ENCODE data around the gene BMPER.

BMPER gene

DNA sequence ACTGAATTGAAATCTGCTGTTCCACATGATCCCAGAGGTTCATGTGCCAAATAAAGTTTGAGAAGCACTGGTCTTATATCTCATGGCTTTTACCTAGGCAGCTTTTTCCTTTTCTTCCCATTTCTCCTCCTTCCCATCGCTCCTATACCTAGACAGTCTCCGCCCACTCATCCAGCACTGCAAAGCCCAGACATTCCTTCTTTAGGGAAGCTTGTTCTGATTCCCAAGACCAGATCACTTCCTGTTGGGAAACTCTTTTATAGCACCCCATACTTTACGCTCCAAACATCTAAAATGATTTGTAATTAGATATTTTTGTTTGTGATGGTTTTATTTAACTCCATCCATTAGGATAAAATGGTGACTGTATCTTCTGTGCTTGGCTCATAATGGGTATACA is 75.9 kb downstream of the BMPER start:
- Histone ChIP-seq H3K27me3 (ENCODE audit: control insufficient read depth, insufficient read depth, low read length) (no peaks in the 10 kb centered on the region), H3K4me3 (ENCODE audit: low read depth, low read length) (no peak overlapping the region), H3K9me3 (ENCODE audit: control insufficient read depth, insufficient read depth, low read length) (no peaks in the 10 kb centered on the region), H3K36me3 (ENCODE audit: control insufficient read depth, insufficient read depth, low read length) (no peaks in the 10 kb centered on the region), H3K9ac (ENCODE audit: low read depth, low read length) (no peak overlapping the region), H3K4me1 (ENCODE audit: control insufficient read depth, insufficient read depth, low read length) (peaks cover 2% of the 10 kb centered on the region)

DNA sequence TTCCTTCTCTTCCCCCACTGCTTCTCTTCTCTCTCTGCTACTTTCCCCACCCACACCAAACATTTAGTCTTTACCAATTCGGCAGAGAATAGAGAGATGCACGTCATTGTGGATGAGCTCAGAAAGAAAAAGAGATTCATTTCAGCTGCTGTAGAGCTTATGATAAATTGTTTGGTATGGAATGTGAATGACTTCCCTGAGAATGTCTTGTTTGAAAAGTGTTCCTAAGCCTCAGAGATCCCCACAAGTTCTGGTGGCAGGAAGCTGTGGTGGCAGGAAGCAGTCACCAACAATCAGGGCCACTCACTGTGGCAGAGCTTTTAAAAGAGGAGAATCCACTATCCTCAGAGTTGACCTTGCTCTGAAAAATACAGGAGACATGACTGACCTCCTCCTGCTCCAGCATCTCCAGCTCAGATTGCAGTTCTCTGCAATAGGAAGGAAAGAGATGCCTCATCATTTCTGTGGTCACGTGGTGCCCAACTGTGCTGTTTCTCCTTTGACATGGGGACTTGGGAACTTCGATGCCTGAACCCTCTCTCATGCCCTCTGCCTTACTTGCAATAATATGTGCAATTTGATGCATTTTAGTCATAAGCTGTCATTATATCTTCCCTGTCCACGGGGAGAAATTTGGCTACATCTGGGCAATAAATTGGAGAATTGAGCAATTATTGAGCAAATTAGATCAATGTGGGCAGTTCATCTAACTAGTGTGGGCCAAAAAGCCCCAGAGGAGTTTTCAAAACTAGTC is 76.5 kb downstream of the BMPER start:
- H3K9ac ChIP-seq (ENCODE audit: low read depth, low read length): no peak overlapping the region

DNA sequence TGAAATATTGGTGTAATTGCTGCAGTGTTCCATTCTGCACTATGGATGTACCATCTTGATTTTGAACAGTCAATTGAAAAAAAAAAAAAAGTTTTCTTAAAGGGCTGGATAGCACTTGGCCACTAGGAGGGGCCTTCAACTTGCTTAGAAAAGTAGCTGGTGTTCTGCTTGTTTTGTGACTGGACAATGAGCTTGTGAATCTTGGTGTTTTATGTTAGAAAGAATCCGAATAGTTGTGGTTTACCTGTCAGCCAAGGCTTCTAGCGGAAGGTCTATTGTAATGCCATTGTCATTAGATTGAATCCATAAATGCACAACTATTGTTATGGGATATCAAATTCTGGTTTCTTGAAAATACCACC is 77.1 kb downstream of the BMPER start:
- Histone ChIP-seq H3K36me3 (ENCODE audit: control insufficient read depth, insufficient read depth, low read length) (no peaks in the 10 kb centered on the region), H3K4me3 (ENCODE audit: low read depth, low read length) (no peak overlapping the region), H3K9ac (ENCODE audit: low read depth, low read length) (no peak overlapping the region), H3K27me3 (ENCODE audit: control insufficient read depth, insufficient read depth, low read length) (no peaks in the 10 kb centered on the region), H3K9me3 (ENCODE audit: control insufficient read depth, insufficient read depth, low read length) (no peaks in the 10 kb centered on the region), H3K4me1 (ENCODE audit: control insufficient read depth, insufficient read depth, low read length) (peaks cover 2% of the 10 kb centered on the region)

More for the DNA sequence above, 76.5 kb downstream of the BMPER start:
- Histone ChIP-seq H3K4me1 (ENCODE audit: control insufficient read depth, insufficient read depth, low read length) (peaks cover 2% of the 10 kb centered on the region), H3K4me3 (ENCODE audit: low read depth, low read length) (no peak overlapping the region), H3K27me3 (ENCODE audit: control insufficient read depth, insufficient read depth, low read length) (no peaks in the 10 kb centered on the region), H3K36me3 (ENCODE audit: control insufficient read depth, insufficient read depth, low read length) (no peaks in the 10 kb centered on the region), H3K9me3 (ENCODE audit: control insufficient read depth, insufficient read depth, low read length) (no peaks in the 10 kb centered on the region)

DNA sequence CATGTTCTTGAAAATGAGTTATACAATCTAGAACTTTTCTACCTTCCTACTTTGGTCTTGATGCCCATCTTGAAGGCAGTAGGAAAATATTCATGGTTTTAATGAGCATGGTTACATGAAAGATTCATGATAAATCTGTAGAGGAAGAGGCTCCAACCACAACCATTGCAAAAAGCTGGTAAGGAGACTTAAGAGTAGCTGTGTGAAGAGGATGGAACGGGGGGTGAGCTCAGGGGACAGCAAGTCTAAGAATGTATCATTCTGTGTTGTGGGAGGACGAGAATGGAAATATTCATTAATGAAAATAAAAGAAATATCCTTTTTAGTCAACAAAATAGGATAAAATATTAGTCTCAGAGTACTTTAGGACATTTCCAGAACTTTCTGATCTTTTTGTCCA is 81.1 kb downstream of the BMPER start:
- H3K9me3 ChIP-seq (ENCODE audit: control insufficient read depth, insufficient read depth, low read length): no peaks in the 10 kb centered on the region
- H3K4me1 ChIP-seq (ENCODE audit: control insufficient read depth, insufficient read depth, low read length): no peaks in the 10 kb centered on the region
- no peak overlapping the region for H3K4me3 ChIP-seq (ENCODE audit: low read depth, low read length)
- no peaks in the 10 kb centered on the region for H3K36me3 ChIP-seq (ENCODE audit: control insufficient read depth, insufficient read depth, low read length)
- H3K27me3 ChIP-seq (ENCODE audit: control insufficient read depth, insufficient read depth, low read length): no peaks in the 10 kb centered on the region
- no peak overlapping the region for H3K9ac ChIP-seq (ENCODE audit: low read depth, low read length)

DNA sequence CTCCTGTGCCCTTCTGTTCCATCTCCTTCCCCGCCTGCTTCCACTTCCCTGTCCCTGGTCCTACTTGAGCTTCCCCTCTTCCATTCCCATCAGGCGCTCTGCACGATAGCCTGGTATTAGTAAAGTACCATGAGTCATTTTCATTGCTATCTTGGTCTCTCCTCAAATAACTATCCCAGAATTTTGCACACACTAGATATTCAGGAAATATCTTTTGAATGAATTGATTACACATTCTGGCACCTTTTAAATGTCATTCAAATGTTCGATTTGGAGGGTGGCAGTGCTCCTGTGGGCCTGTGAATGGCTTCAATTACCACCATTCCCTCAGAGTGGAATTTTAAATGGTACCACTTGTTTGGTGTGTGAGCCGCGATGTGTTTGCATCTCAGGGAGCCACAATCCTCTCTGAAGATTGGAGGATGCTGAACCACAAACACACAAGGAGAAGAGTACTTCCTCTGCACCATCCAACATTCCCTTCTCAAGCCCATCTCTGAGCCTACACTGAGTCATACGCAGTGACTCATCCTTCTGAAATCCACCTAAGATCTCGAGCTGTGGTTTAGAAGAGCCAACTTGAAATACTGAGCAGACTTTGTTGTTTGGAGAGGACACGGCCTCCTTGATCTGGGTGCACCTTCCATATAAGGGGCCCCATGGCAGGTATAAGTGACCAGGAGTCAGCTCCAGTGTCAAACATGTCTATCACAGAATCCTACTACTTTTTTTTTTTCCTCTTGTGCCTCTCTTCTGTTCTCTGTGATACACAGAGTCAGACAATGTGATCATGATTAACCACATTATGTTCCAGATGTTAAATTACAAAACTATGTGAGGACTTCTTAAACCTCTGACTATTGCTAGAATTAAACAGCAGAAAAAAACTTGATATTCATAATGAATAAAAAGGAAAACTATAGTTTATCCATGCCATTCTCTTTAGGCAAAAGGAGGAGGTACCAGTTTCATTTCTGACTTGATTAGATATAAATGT is 81.9 kb downstream of the BMPER start:
- no peak overlapping the region for H3K9ac ChIP-seq (ENCODE audit: low read depth, low read length)
- no peak overlapping the region for H3K4me3 ChIP-seq (ENCODE audit: low read depth, low read length)
- H3K27me3 ChIP-seq (ENCODE audit: control insufficient read depth, insufficient read depth, low read length): no peaks in the 10 kb centered on the region
- H3K4me1 ChIP-seq (ENCODE audit: control insufficient read depth, insufficient read depth, low read length): no peaks in the 10 kb centered on the region
- no peaks in the 10 kb centered on the region for H3K9me3 ChIP-seq (ENCODE audit: control insufficient read depth, insufficient read depth, low read length)
- H3K36me3 ChIP-seq (ENCODE audit: control insufficient read depth, insufficient read depth, low read length): no peaks in the 10 kb centered on the region

DNA sequence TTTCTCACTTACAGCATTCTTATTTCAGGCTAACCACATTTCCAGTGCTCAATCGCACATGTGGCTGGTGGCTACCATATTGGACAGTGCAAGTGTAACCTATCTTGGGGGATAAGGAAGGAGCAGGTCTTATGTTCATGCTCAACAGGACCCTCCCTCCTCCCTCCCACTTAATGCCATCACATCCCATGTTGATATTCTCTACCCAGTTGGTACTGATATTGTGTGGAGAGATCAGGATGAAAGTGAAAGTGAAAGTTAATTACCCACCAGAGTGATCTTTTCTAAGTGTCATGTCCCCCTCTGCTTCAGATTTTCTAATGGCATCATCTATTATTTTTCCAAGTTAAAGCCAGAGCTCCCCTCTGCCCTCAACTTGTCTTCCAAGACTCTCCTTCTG is 91.6 kb downstream of the BMPER start:
- Histone ChIP-seq H3K27me3 (ENCODE audit: control insufficient read depth, insufficient read depth, low read length) (no peaks in the 10 kb centered on the region), H3K36me3 (ENCODE audit: control insufficient read depth, insufficient read depth, low read length) (no peaks in the 10 kb centered on the region), H3K9me3 (ENCODE audit: control insufficient read depth, insufficient read depth, low read length) (no peaks in the 10 kb centered on the region), H3K4me1 (ENCODE audit: control insufficient read depth, insufficient read depth, low read length) (no peaks in the 10 kb centered on the region), H3K4me3 (ENCODE audit: low read depth, low read length) (no peak overlapping the region), H3K9ac (ENCODE audit: low read depth, low read length) (no peak overlapping the region)

DNA sequence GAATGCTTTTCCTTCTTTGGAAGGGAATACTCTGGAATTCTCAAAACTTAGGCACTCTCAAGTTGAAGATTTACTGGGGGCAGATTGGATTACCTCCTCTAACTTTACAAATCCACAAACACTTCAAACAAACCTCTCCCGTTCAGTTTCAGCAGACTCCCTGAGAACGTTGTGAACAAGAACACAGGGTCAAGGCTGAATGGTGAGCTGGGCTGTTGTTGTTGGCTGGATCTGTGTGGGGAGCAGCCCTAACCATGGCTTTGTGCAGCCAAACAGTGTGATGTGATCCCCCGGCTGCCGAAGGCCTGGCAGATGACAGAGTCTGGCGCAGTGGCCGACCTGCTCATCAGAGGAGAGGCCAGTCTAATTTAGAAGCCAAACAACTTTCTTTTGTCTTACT is 93.1 kb downstream of the BMPER start:
- Histone ChIP-seq H3K9me3 (ENCODE audit: control insufficient read depth, insufficient read depth, low read length) (no peaks in the 10 kb centered on the region), H3K36me3 (ENCODE audit: control insufficient read depth, insufficient read depth, low read length) (no peaks in the 10 kb centered on the region), H3K27me3 (ENCODE audit: control insufficient read depth, insufficient read depth, low read length) (no peaks in the 10 kb centered on the region)

DNA sequence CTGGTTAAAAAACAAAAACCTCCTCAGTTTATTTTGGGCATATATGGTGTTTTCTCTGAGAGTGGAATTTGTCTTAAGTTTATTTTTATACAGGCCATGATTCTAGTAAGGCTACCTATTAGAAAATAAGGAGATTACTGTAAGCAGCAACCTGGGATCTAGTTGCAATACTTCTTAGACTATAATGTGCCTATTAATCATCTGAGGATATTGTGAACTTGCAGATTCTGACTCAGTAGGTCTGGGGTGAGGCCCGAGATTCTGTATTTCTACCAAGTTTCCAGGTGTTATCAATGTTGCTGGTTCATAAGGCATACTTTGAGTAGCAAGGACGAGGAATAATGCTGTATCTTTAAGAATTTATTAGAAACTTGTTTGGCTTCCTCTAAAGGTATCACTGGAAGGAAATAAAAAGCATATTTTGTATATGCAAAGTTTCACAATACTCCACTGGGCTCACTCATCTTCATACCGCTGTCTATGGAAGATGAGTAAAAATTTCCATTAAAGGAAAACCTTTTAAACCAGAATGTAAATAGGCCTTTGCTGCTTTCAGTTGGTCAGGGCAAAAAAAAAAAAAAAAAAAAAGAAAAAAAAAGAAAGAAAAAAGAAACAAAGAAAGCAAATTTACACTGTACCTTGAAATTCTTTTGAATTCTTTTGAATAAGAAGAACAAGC is 105.8 kb downstream of the BMPER start:
- Histone ChIP-seq H3K9ac (ENCODE audit: low read depth, low read length) (no peak overlapping the region), H3K4me1 (ENCODE audit: control insufficient read depth, insufficient read depth, low read length) (no peaks in the 10 kb centered on the region), H3K9me3 (ENCODE audit: control insufficient read depth, insufficient read depth, low read length) (no peaks in the 10 kb centered on the region), H3K4me3 (ENCODE audit: low read depth, low read length) (no peak overlapping the region), H3K36me3 (ENCODE audit: control insufficient read depth, insufficient read depth, low read length) (no peaks in the 10 kb centered on the region), H3K27me3 (ENCODE audit: control insufficient read depth, insufficient read depth, low read length) (no peaks in the 10 kb centered on the region)

More for the DNA sequence above, 93.1 kb downstream of the BMPER start:
- Histone ChIP-seq H3K9ac (ENCODE audit: low read depth, low read length) (no peak overlapping the region), H3K4me1 (ENCODE audit: control insufficient read depth, insufficient read depth, low read length) (no peaks in the 10 kb centered on the region), H3K4me3 (ENCODE audit: low read depth, low read length) (no peak overlapping the region)

DNA sequence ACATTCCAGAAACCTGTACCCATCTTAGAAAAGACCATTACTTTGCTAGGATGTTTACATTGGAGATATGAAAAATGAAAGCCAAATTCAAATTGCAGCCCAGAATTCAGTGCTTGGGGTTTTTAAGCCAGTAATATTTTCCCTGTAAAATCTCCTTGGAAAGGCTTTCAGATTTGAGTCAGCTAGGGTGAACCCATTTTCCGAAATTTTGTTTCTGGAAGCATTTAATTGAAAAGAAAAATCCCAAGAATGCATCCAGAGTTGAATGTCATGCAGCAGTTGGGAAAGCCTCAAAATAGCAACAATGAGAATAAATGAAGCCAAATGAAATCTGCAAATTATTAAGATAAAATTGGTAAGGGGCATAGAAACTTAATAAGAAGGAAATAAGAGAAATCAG is 106.4 kb downstream of the BMPER start:
- Histone ChIP-seq H3K27me3 (ENCODE audit: control insufficient read depth, insufficient read depth, low read length) (no peaks in the 10 kb centered on the region), H3K9ac (ENCODE audit: low read depth, low read length) (no peak overlapping the region), H3K4me1 (ENCODE audit: control insufficient read depth, insufficient read depth, low read length) (no peaks in the 10 kb centered on the region)

DNA sequence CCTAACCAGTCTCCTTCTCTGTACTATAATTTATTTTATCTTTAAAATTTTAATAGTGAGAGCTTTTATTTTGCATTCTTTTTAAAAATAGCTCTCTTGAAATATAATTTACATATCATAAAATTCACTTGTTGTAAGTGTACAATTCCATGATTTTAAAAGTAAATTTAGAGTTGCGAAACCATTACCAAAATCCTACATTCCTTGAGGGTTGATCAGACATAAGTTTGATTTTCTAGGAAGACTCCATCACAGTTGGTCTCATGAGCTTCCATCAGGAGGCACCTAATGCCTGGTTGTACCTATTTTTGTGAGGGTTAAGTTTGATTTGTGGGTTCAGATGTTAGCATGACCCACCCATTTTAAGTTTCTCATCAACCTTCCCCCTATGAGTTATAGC is 108.1 kb downstream of the BMPER start:
- H3K4me1 ChIP-seq (ENCODE audit: control insufficient read depth, insufficient read depth, low read length): no peaks in the 10 kb centered on the region
- H3K36me3 ChIP-seq (ENCODE audit: control insufficient read depth, insufficient read depth, low read length): no peaks in the 10 kb centered on the region
- H3K9me3 ChIP-seq (ENCODE audit: control insufficient read depth, insufficient read depth, low read length): no peaks in the 10 kb centered on the region
- no peak overlapping the region for H3K9ac ChIP-seq (ENCODE audit: low read depth, low read length)
- no peaks in the 10 kb centered on the region for H3K27me3 ChIP-seq (ENCODE audit: control insufficient read depth, insufficient read depth, low read length)
- H3K4me3 ChIP-seq (ENCODE audit: low read depth, low read length): no peak overlapping the region

More for the DNA sequence above, 106.4 kb downstream of the BMPER start:
- H3K36me3 ChIP-seq (ENCODE audit: control insufficient read depth, insufficient read depth, low read length): no peaks in the 10 kb centered on the region
- no peaks in the 10 kb centered on the region for H3K9me3 ChIP-seq (ENCODE audit: control insufficient read depth, insufficient read depth, low read length)
- H3K4me3 ChIP-seq (ENCODE audit: low read depth, low read length): no peak overlapping the region

DNA sequence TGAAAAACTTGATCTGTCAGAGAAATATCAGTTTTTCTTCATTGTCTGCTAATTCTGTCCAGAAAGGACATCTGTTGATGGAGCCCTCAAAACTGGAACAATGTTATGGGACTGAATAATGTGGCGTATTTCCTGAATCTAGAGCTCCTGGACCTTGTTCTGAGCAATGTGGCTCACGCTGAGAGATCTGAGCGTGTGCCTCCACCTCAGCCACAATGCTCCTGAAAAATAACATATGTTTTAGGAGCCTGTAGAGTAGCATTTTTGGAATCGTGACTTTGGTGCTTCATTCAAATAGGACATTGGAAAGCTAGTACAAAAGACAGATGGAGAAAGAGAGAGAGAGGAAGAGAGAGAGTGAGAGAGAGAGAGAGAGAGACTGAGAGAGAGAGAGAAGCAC is 110.3 kb downstream of the BMPER start:
- H3K4me1 ChIP-seq (ENCODE audit: control insufficient read depth, insufficient read depth, low read length): no peaks in the 10 kb centered on the region
- no peaks in the 10 kb centered on the region for H3K9me3 ChIP-seq (ENCODE audit: control insufficient read depth, insufficient read depth, low read length)

More for the DNA sequence above, 110.3 kb downstream of the BMPER start:
- Histone ChIP-seq H3K4me3 (ENCODE audit: low read depth, low read length) (no peak overlapping the region), H3K36me3 (ENCODE audit: control insufficient read depth, insufficient read depth, low read length) (no peaks in the 10 kb centered on the region), H3K27me3 (ENCODE audit: control insufficient read depth, insufficient read depth, low read length) (no peaks in the 10 kb centered on the region), H3K9ac (ENCODE audit: low read depth, low read length) (no peak overlapping the region)

All from iPS-15b (cell line).